Measurements from ENCODE around the gene C1QTNF5.

Gene C1QTNF5

DNA sequence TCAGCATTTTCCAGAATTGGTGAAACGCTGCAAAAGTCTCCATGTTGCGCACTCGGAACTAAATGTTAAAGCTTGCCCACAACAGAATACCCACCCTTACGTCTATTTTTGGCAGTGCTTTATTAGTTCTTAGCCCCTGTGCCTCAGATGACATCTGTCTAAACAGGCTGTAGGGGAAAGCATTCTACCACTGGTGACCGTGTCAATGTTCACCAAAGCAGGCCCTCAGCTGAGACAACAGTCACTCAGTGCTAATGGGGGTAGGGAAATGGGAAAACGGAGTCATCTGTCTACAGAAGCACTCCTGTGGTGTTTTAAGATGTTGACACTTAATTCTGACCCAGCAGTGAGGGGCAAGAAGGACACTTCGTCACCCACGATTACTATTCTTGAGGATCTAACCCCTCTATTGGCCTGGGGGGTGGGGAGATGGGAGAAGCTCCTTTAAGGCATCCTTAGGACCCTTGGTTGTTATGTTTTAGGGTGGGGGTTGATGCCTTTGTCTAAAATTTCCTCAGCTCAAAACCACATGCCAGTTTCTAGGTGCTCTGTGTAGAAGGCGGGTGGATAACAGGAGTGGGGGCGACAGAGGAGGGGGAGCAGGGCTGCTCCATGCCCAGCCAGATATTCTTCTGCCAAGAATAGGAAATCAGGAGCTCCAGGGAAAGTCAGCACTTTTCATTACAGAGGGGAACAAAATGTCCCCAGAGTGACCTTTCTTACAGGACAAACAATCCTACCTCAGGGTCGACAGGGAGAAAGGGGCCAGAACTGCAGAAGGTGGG is 21.4 kb upstream of the C1QTNF5 start:
- peak overlapping the region in 8 of 21 experiments; percentile 7 to 62 (median 36) for H3K27ac ChIP-seq
- H3K4me3 ChIP-seq = peak overlapping the region in 1 of 7 experiments; percentile 7

DNA sequence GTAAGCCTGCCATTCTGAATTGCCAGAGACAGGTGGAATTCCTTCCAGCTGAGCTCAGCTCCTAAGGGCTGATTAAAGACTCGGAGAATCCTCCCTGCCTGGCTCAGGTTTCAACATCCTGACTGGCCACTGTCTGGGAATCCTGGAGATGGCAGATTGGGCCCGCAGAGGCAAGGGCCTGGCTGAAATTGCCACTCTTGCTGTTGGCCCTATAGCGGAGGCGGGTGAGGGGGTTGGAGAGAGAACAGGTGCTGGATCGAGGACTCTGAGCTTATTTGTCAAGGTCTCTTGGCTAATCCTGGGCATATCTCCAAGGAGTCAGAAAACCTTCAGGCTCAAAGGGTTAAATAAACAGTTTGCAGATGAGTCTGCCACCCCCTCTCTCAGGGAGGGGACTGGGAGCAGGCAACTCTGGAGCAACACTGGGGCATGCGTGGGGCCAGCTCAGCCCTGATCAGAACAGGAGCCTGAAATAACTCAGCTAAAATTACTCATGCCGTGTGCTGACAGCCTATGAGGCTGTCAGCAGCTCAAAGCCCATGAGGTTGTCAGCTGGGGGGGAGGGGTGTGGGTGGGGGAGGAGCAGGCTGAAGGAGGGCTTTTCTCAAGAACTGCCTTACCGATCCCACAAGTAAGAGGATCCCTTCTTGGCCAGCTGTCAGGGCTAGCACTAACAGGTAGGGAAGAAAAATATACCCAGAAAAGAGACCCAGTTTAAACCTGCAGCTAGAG is 20.5 kb upstream of the C1QTNF5 start:
- Histone ChIP-seq H3K4me3 (peak overlapping the region in 1 of 7 experiments; percentile 7), H3K27ac (peak overlapping the region in 11 of 21 experiments; percentile 4 to 62 (median 32))

DNA sequence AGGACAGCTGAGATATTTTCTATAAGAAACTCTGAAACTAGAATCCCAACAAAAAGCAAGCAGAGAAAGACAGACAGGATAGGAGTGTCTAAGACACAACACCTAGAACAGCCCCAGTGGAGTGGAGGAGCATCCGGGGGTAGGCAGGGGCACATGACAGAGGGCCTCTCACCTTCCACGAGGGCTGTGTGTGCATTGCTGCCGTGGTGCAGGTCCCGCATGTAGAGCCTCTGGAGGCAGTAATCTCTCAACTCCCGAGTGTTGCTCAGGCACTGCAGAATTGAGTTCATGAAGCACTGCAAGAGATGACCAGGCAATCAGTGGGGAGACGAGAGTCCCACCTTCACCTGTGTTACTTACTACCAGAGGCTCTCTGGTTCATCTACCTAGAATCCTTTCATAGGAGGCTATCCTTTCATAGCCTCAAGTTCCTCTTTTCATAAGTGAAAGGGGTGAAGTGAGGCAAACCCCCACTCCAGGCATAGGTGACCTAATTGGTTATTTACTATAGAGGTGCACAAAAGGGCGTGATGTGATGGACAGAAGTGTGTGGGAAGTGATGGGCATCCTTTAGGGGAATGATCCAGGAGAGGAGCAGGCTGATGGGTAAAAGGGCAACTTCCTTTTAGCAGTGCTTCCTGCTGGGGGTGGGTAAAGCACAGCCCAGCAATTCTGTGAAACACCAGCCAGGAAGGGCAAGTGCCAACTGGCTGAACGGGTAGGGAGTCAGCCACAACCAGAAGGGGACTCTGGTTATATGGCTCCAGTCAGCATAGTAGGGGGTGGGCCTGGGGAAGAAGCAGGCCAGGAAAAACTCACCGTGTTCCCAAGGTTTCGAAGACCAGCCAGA is 18.9 kb upstream of the C1QTNF5 start:
- Histone ChIP-seq H3K4me3 (no peak overlapping the region), H3K27ac (peak overlapping the region in 2 of 21 experiments; percentile 26 to 62)

DNA sequence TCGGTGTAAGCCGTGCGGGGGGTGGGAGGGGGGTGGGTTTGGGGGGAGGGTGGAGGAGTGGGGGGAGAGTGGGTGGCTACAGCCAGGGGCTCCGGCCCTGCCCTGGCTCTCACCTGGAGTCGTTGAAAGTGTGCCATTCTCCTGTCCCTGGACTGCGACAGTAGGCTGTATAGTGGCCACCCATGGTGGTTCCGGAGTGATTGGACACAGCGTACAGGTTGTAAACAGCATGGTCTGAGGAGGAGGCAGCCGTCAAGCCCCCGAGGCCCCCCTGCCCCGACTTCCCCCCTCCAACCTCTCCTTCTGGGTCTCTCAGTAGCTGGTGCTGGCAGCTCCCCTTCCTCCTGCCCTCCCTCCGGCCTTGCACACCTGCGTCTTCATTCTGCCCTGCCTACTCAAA is 16.4 kb upstream of the C1QTNF5 start:
- H3K27ac ChIP-seq = peak overlapping the region in 7 of 21 experiments; percentile 39 to 78 (median 68)
- peak overlapping the region in 6 of 7 experiments; percentile 22 to 49 (median 40) for H3K4me3 ChIP-seq

DNA sequence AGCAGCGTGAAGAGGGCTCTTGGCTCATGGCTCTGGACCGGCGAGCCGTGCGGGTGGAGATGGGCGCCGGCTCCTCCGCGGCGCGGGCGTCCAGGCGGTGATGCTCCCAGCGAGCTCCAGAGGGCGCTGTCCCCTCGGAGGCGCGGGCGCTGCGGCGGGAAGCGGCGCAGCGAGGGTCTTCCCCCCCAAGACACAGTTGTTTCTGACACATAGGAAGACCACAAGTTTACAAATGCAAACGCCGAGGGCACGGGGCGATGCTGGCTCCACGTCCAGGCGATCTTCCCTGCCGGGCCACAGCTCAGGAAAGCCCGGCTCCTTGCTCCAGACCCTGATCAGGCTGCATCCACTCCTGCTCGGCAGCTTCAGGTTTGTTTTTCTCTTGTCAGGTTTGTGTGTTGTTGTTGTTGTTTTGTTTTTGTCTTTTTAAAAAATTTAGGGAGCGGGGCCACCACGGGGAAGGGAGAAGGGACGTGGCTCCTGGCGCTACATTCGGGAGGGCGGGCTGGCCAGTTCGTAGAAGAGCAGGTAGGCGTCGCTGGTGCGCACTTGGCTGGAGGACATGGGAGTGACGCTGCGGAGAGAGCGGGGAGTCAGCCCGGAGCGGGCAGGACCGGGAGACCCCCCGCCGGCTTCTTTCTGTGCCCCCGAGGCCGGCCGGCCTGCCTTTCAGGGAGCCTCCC is 15.8 kb upstream of the C1QTNF5 start:
- Histone ChIP-seq H3K4me3 (peak overlapping the region; percentile 22 to 49 (median 36)), H3K27ac (peak overlapping the region in 11 of 21 experiments; percentile 9 to 78 (median 66))

DNA sequence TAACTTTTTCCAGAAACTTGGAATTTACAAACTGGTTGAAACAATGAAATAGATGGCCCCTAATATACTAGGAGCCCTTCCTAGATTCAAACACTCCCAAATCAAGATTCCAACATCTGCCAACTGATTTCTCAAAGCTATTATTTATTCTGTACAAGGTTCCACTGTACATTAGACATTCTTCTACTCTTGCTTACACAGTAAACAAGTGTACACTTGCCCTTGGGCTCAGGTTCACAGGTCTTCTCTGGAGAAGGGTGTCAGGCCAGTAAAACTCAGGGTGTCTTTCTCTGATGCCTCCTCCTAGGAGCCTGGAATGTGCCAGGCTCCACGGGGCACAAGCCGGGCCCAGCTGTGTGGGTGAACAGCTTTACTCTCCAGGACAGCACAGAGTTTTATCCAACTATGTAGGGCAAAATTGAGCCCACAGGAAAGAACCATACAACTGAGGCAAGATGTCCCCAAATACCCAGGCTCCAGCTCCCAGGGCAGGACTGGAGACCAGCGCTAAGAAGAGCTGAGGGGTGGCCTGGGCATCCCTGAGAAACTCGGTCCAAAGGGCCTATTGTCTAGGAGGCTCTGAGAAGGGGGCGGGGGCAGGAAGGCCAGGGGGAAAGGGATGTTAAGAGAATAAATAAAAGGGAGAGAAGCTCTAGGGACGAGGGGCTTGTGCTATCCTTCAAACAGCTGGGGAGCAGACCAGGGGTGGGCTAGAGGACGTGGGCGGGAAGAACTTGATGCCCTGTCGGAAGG is 14.6 kb upstream of the C1QTNF5 start:
- Histone ChIP-seq H3K27ac (peak overlapping the region in 1 of 21 experiments; percentile 34), H3K4me3 (no peak overlapping the region)

DNA sequence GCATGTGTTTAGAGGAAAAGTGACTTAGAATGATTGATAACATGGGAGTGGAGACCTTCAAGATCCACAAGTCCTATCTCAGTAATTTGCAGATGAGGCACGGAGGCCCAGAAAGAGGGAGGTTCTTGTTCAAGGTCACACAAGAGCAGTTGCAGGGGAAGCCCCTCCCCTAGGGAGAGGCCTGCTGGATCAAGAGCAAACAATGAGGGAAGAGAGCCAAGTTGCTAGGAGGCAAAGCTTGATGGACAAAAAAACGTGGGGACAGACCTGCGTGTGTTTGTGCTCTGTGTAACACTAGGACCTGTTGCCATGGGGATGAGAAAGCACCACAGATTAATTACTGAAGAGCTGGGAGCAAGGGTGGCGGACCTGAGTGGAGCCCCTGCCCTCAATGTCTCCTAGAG is 12.2 kb upstream of the C1QTNF5 start:
- Histone ChIP-seq H3K27ac (no peak overlapping the region), H3K4me3 (no peak overlapping the region)

DNA sequence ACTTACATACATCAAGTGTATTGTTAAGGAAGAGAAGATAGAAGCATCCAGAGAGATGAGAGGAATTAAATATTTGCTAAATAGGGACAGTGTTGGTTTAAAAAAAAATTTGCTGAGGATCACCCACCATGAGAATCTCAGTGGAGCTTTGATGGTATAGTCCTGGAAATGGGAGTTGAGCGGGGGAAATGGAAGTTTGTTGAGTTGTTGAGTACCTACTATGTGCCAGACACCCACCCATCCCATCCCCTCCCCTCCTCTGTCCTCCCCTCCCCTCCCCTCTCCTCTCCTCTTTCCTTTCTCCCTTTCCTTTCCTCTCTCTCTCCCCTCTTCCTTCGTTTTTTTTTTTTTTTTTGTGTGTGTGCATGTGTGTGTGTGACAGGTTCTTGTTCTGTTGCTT is 10.5 kb upstream of the C1QTNF5 start:
- Histone ChIP-seq H3K27ac (no peak overlapping the region), H3K4me3 (no peak overlapping the region)

DNA sequence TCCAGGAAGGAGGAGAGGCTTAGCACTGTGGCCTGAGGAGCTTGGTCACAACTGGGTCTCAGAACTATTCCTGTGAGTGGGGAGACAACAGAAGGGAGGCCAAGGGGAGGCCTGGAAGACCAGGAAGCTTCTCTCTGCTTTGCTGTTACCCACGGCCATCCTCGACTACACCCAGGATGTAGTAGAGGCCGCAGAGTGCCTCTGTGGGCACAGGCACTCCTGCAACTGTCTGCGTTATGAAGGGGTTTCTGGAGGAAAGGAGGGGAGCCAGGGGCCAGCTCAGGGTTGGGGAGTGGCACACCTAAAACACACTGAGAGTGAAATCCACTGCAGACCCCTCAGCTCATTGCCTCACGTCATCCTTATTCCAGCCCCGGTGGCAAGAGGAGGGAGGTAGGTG is 9.6 kb upstream of the C1QTNF5 start:
- Histone ChIP-seq H3K4me3 (no peak overlapping the region), H3K27ac (no peak overlapping the region)

DNA sequence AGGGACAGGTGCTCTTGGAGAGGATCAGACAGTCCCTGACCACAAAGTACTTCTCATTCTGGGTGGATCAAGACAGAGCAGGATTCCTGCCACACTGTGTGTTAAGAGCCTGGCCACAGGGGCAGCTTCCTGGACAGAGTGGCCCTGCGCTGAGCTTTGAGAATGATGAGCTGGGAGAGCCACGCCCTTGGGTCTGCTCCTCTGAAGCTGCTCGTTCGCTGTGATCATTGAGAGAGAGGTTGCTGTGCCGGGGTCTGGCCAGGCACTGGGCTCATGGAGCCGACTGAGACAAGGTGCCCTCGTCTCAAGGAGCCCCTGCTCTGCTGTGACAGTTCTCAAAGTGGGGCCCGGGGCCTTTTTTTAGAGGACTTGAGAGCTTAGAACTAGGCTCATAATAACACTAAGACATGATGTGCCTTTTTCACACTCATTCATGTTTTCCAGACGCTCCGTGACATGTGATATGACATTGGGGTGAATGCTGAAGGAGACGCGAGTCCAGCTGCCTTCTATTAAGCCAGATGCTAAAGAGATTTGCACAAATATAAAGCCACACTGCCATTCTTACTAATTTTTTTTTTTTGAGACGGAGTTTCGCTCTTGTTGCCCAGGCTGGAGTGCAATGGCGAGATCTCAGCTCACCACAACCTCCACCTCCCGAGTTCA is 7.4 kb upstream of the C1QTNF5 start:
- H3K4me3 ChIP-seq = no peak overlapping the region
- peak overlapping the region in 16 of 21 experiments; percentile 2 to 74 (median 34) for H3K27ac ChIP-seq

DNA sequence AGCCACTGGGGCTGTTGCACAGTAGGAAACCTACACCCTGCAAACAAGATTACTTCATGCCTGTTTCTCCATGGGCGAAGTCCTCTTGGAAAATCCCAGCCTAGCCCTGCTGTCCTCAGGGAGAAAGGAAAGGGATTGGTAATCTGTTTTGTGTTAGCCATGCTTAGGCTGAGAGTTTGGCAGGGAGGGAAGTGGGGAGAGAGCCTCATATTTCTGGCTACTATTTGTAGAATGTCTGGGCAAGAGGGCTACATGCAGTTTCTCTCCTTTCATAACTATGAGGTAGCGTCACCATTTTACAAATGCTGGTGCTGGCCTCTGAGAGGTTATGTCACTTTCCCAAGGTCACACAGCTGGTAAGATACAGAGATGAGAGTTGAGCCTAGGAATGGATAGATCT is 6.6 kb upstream of the C1QTNF5 start:
- Histone ChIP-seq H3K4me3 (no peak overlapping the region), H3K27ac (peak overlapping the region in 11 of 21 experiments; percentile 2 to 74 (median 54))

DNA sequence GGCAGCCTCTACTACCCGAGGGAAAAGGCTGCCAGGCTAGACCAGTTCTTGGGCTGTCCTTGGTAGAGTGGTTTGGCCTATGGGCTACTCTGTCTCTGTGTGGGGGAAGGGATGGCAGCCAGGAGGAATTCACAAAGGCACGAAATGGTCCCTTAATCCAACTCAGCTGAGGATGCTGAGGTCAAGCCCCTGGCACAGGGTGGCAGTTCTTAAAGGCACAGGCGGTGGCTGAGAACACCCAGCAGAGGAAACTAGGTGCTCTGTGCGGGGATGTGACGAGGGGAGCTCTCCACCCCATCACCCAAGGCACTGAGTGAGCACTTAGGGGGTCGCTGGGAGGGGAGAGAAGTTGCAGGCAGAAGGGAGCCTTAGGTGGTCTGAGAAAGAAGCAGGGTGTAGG is 5.9 kb upstream of the C1QTNF5 start, which contains the start of gene MFRP:
Gene MFRP (minus strand): TSS at position 101 of the 400 bp plus-strand sequence. CDS start 192 bp downstream, outside the sequence.
- no peak within 1 kb of the TSS for H3K4me3 ChIP-seq
- H3K27ac ChIP-seq = peak within 1 kb of the TSS in 13 of 21 experiments; percentile 2 to 74 (median 52)

DNA sequence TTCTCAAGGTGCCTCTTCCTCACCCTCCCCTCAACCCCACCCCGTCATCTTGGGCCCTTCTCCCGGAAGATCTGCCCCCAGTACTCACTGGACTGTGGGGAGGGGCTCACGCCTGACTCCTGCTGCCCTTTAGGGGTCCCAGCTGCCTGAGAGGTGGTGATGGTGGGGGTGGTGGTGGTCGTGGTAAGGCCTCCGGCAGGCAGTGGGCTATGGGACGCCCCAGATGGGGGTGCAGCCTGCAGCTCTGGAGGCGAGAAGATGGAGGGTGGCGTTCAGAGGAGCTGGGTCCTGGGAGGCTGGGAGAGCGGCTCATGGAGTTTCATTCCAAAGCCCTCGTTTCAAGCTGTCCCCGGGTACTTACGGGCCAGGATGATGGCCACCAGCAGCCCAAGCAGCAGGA is 5.0 kb upstream of the C1QTNF5 start:
- Histone ChIP-seq H3K4me3 (no peak overlapping the region), H3K27ac (no peak overlapping the region)

DNA sequence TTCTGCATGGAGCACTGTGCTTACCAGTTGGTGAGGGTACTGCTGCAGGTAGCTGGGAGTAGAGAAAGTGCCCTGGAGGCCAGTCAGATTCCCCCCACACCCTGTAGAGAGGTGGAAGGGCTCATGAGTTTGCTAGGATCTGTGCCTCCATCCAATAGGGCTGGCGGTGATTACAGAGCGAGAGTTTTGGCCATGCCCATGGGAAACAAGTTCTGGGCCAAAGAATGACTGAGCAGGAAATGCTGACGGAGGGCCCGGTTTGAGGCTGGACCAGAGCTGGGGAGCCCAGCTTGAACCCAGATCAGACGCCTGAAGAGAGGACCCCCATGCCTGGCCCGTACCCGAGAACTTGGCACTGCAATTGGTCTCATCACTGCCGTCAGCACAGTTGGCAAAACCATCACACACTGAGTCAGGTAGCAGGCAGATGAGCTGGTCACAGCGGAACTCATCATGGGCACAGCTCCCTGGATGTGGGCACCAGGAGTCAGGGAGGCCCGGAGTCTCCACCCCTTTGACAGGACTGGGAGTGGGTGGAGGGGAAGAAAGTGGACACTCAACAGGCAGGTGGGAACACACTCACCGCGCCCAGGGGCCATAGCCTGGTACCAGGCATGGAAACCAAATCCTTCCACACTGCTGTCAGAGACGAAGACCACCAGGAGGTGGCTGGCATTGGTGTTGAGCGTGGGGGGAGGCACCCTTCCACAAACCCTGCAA is 3.8 kb upstream of the C1QTNF5 start:
- Histone ChIP-seq H3K4me3 (no peak overlapping the region), H3K27ac (no peak overlapping the region)

DNA sequence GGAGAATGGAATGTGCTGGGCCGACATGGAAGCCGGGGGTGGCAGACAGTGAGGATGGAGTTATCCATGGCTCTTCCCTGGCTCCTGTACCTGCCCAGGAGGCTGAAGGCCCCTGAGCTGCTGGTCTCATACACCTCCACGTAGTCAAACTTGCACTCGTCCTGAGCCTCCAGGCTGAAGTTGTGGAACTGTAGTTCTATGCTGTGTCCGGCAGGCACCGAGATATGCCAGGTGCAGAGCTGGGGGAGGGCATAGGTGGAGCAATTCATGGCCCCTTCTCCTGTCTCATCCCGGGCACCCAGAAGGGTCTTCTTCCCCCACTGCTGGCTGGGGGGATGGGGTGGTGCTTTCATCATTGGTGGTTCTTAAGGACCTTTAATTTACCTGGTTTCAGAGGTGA is 3.0 kb upstream of the C1QTNF5 start:
- no peak overlapping the region for H3K4me3 ChIP-seq
- no peak overlapping the region for H3K27ac ChIP-seq

DNA sequence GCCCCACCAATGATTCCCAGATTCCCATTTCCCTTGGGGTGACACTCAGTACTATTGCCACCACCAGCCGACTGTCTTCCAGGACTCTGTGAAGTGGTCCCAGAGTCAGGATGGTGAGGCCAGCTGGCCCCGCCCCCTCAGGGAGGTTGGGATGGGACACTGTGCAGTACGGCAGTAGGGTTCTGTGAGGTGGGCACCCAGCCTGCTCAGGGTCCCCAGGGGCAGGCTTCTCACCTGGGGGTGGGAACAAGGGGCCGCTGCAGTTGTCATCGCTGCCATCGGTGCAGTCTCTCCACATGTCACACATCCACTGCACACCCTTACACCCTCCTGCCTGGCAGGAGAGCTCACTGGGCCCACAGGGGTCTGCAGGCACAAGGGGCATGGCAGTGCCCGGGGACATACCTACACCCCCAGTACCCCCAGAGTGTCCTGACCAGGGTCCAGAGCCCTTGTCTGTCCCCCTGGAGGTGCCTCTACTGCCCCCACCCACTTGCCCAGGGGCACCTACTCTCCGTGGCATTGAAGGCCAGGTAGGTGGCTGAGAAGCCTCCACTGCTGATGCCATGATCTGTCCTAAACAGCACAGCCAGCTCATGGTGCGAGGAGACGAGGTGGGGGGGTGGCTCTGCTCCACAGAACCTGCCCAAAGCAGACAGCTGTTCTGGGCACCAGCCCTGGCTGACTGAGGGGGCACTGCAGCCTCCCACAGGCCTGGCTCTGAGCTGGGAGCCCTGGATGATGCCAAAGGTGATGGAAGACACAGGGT is 1.9 kb upstream of the C1QTNF5 start:
- H3K27ac ChIP-seq = no peak overlapping the region
- no peak overlapping the region for H3K4me3 ChIP-seq

DNA sequence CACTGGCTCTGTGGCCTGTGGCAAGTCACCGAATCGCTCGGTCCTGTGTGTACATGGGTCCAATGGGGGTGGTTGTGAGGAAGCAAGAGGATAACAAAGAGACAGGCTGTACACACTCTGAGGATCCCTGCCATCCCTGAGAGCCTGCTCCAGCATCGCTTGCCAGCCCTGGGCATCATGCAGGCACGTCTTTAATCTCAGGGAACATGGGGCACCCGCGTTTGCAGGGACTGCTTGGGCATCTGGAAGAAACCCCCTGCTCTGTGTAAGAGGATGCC is 1.3 kb upstream of the C1QTNF5 start:
- Histone ChIP-seq H3K4me3 (no peak overlapping the region), H3K27ac (peak overlapping the region in 2 of 21 experiments; percentile 86 to 93)

Measured in skin epidermis (tissue), 12 donors.